Esophagus muscularis mucosa (tissue), 4 donors: ENCODE results near the gene NTRK1.

Source experiments
- CTCF ChIP-seq, 3 experiments: fragments of 200-600 bp in 2 of 3; fragments of 450-650 bp in 1 of 3; sonication (generic) in 2 of 3; IDR thresholded peaks; one replicate each; pipeline ENCODE4 v1.5.1; 2017 to 2019; ENCODE audit warnings: antibody characterized with exemption in 3 of 3, mild to moderate bottlenecking in 2 of 3, moderate library complexity in 1 of 3
- EP300 ChIP-seq: sonication (generic); formaldehyde crosslinking; IDR thresholded peaks from one replicate; pipeline ENCODE4 v1.6.1; 2017; ENCODE audit warnings: antibody characterized with exemption
- POLR2A ChIP-seq: fragments of 450-650 bp; IDR thresholded peaks from one replicate; pipeline ENCODE4 v1.6.1; 2017; ENCODE audit warnings: antibody characterized with exemption, moderate library complexity, mild to moderate bottlenecking, low read depth
- POLR2AphosphoS5 ChIP-seq, 2 donors: sonication (generic); formaldehyde crosslinking; IDR thresholded peaks; one replicate each; pipeline ENCODE4 v1.6.1; 2017; ENCODE audit warnings: antibody characterized with exemption in 2 of 2

- no peak for TF ChIP-seq EP300
- no peak for TF ChIP-seq CTCF (IDR thresholded peaks at IDR 0.05)
- TF ChIP-seq POLR2A: no peak
- TF ChIP-seq POLR2AphosphoS5 (IDR thresholded peaks at IDR 0.05): no peak
These were observed 38.5 kb downstream of the NTRK1 start for GRCh38 chr1:156898971-156899664.
